ENCODE measurements around the gene MAD1L1.

Gene MAD1L1

GRCh38 chr7:1943326-1943725 lies 289.4 kb downstream of the MAD1L1 start:
- Histone ChIP-seq H3K9ac (ENCODE audit: low read length) (no peak overlapping the region), H3K4me1 (ENCODE audit: control insufficient read depth in 1 of 2, insufficient read depth in 2 of 2, low read length in 2 of 2) (no peaks in the 10 kb centered on the region), H3K27ac (ENCODE audit: low read depth, low read length) (no peak overlapping the region), H4K12ac (ENCODE audit: low read depth, low read length) (no peak overlapping the region), H2AFZ (ENCODE audit: insufficient read depth, low read length, poor library complexity) (no peak overlapping the region), H3K79me1 (ENCODE audit: low read length) (no peaks in the 10 kb centered on the region), H3K27me3 (ENCODE audit: insufficient read depth, low read length) (no peaks in the 10 kb centered on the region), H3K18ac (ENCODE audit: low read length) (no peak overlapping the region), H3K14ac (ENCODE audit: low read length) (no peak overlapping the region), H3K9me3 (ENCODE audit: insufficient read depth, low read depth, low read length) (peaks cover 7% of the 10 kb centered on the region), H2BK120ac (ENCODE audit: insufficient read depth, low read length, poor library complexity) (no peak overlapping the region), H3K23ac (ENCODE audit: low read length) (no peak overlapping the region), H2AK5ac (ENCODE audit: low read length) (no peak overlapping the region), H3K4ac (ENCODE audit: low read depth, low read length) (no peak overlapping the region), H2BK5ac (ENCODE audit: low read depth, low read length, poor library complexity) (no peak overlapping the region), H3K4me3 (ENCODE audit: low read depth, low read length) (no peak overlapping the region), H4K8ac (ENCODE audit: low read depth, low read length) (no peak overlapping the region), H3K4me2 (ENCODE audit: low read length) (no peak overlapping the region), H4K91ac (ENCODE audit: low read depth, low read length) (no peak overlapping the region), H2BK12ac (ENCODE audit: low read length) (no peak overlapping the region), H3K36me3 (ENCODE audit: control insufficient read depth in 1 of 2, insufficient read depth in 2 of 2, low read length in 2 of 2) (peaks cover 0 to 2% of the 10 kb centered on the region in 2 experiments), H3K79me2 (ENCODE audit: control insufficient read depth, insufficient read depth, low read length, poor library complexity) (no peaks in the 10 kb centered on the region)
- no CpG with 5 or more reads among the region's 11 CpGs for WGBS (ENCODE audit: extremely low coverage, insufficient coverage, insufficient read length)
- no peak for DNase-seq

- DNase-seq, result no peak
- no peak overlapping the region for H2AFZ ChIP-seq (ENCODE audit: insufficient read depth, low read length, poor library complexity)
- no peak overlapping the region for H3K4me2 ChIP-seq (ENCODE audit: low read length)
- no peaks in the 10 kb centered on the region for H3K79me1 ChIP-seq (ENCODE audit: low read length)
- no peaks in the 10 kb centered on the region for H3K4me1 ChIP-seq (ENCODE audit: control insufficient read depth in 1 of 2, insufficient read depth in 2 of 2, low read length in 2 of 2)
- peaks cover 7% of the 10 kb centered on the region for H3K9me3 ChIP-seq (ENCODE audit: insufficient read depth, low read depth, low read length)
- no peak overlapping the region for H3K9ac ChIP-seq (ENCODE audit: low read length)
- no peak overlapping the region for H3K27ac ChIP-seq (ENCODE audit: low read depth, low read length)
- H4K12ac ChIP-seq (ENCODE audit: low read depth, low read length), result no peak overlapping the region
- no peak overlapping the region for H2BK5ac ChIP-seq (ENCODE audit: low read depth, low read length, poor library complexity)
- no peak overlapping the region for H3K4me3 ChIP-seq (ENCODE audit: low read depth, low read length)
- no peaks in the 10 kb centered on the region for H3K27me3 ChIP-seq (ENCODE audit: insufficient read depth, low read length)
- WGBS (ENCODE audit: extremely low coverage, insufficient coverage, insufficient read length), result no CpG with 5 or more reads among the region's 5 CpGs
- no peak overlapping the region for H4K8ac ChIP-seq (ENCODE audit: low read depth, low read length)
- H2BK12ac ChIP-seq (ENCODE audit: low read length), result no peak overlapping the region
- peaks cover 0 to 2% of the 10 kb centered on the region in 2 experiments for H3K36me3 ChIP-seq (ENCODE audit: control insufficient read depth in 1 of 2, insufficient read depth in 2 of 2, low read length in 2 of 2)
- H2AK5ac ChIP-seq (ENCODE audit: low read length), result no peak overlapping the region
- H3K79me2 ChIP-seq (ENCODE audit: control insufficient read depth, insufficient read depth, low read length, poor library complexity), result no peaks in the 10 kb centered on the region
- H4K91ac ChIP-seq (ENCODE audit: low read depth, low read length), result no peak overlapping the region
- H3K23ac ChIP-seq (ENCODE audit: low read length), result no peak overlapping the region
- H3K14ac ChIP-seq (ENCODE audit: low read length), result no peak overlapping the region
- no peak overlapping the region for H2BK120ac ChIP-seq (ENCODE audit: insufficient read depth, low read length, poor library complexity)
- no peak overlapping the region for H3K4ac ChIP-seq (ENCODE audit: low read depth, low read length)
- no peak overlapping the region for H3K18ac ChIP-seq (ENCODE audit: low read length)
Measured at GRCh38 chr7:1942941-1943289, 289.8 kb downstream of the MAD1L1 start.

- Histone ChIP-seq H3K36me3 (ENCODE audit: control insufficient read depth in 1 of 2, insufficient read depth in 2 of 2, low read length in 2 of 2) (peaks cover 0 to 2% of the 10 kb centered on the region in 2 experiments), H2BK5ac (ENCODE audit: low read depth, low read length, poor library complexity) (no peak overlapping the region), H3K79me1 (ENCODE audit: low read length) (no peaks in the 10 kb centered on the region), H3K23ac (ENCODE audit: low read length) (no peak overlapping the region), H3K4me2 (ENCODE audit: low read length) (no peak overlapping the region), H3K18ac (ENCODE audit: low read length) (no peak overlapping the region), H2AFZ (ENCODE audit: insufficient read depth, low read length, poor library complexity) (no peak overlapping the region), H3K27me3 (ENCODE audit: insufficient read depth, low read length) (no peaks in the 10 kb centered on the region), H4K12ac (ENCODE audit: low read depth, low read length) (no peak overlapping the region), H2AK5ac (ENCODE audit: low read length) (no peak overlapping the region), H3K4ac (ENCODE audit: low read depth, low read length) (no peak overlapping the region), H3K79me2 (ENCODE audit: control insufficient read depth, insufficient read depth, low read length, poor library complexity) (no peaks in the 10 kb centered on the region), H3K27ac (ENCODE audit: low read depth, low read length) (no peak overlapping the region), H4K8ac (ENCODE audit: low read depth, low read length) (no peak overlapping the region), H3K4me1 (ENCODE audit: control insufficient read depth in 1 of 2, insufficient read depth in 2 of 2, low read length in 2 of 2) (no peaks in the 10 kb centered on the region), H3K4me3 (ENCODE audit: low read depth, low read length) (no peak overlapping the region), H3K9me3 (ENCODE audit: insufficient read depth, low read depth, low read length) (peaks cover 7% of the 10 kb centered on the region), H2BK120ac (ENCODE audit: insufficient read depth, low read length, poor library complexity) (no peak overlapping the region), H3K9ac (ENCODE audit: low read length) (no peak overlapping the region), H3K14ac (ENCODE audit: low read length) (no peak overlapping the region), H2BK12ac (ENCODE audit: low read length) (no peak overlapping the region), H4K91ac (ENCODE audit: low read depth, low read length) (no peak overlapping the region)
- DNase-seq, result no peak
- WGBS (ENCODE audit: extremely low coverage, insufficient coverage, insufficient read length), result no CpG with 5 or more reads among the region's 23 CpGs
Measured at GRCh38 chr7:1942243-1942940, 290.4 kb downstream of the MAD1L1 start.

- Histone ChIP-seq H3K79me1 (ENCODE audit: low read length) (no peaks in the 10 kb centered on the region), H3K18ac (ENCODE audit: low read length) (no peak overlapping the region), H2AK5ac (ENCODE audit: low read length) (no peak overlapping the region), H3K4me1 (ENCODE audit: control insufficient read depth in 1 of 2, insufficient read depth in 2 of 2, low read length in 2 of 2) (no peaks in the 10 kb centered on the region), H3K23ac (ENCODE audit: low read length) (no peak overlapping the region), H4K12ac (ENCODE audit: low read depth, low read length) (no peak overlapping the region), H3K9me3 (ENCODE audit: insufficient read depth, low read depth, low read length) (peaks cover 4% of the 10 kb centered on the region), H3K27ac (ENCODE audit: low read depth, low read length) (no peak overlapping the region), H2AFZ (ENCODE audit: insufficient read depth, low read length, poor library complexity) (no peak overlapping the region), H3K79me2 (ENCODE audit: control insufficient read depth, insufficient read depth, low read length, poor library complexity) (no peaks in the 10 kb centered on the region), H3K27me3 (ENCODE audit: insufficient read depth, low read length) (no peaks in the 10 kb centered on the region), H2BK5ac (ENCODE audit: low read depth, low read length, poor library complexity) (no peak overlapping the region), H3K36me3 (ENCODE audit: control insufficient read depth in 1 of 2, insufficient read depth in 2 of 2, low read length in 2 of 2) (peaks cover 0 to 2% of the 10 kb centered on the region in 2 experiments), H3K4me3 (ENCODE audit: low read depth, low read length) (no peak overlapping the region), H3K4me2 (ENCODE audit: low read length) (no peak overlapping the region), H4K8ac (ENCODE audit: low read depth, low read length) (no peak overlapping the region), H4K91ac (ENCODE audit: low read depth, low read length) (no peak overlapping the region), H3K4ac (ENCODE audit: low read depth, low read length) (no peak overlapping the region), H3K9ac (ENCODE audit: low read length) (no peak overlapping the region), H2BK12ac (ENCODE audit: low read length) (no peak overlapping the region), H2BK120ac (ENCODE audit: insufficient read depth, low read length, poor library complexity) (no peak overlapping the region), H3K14ac (ENCODE audit: low read length) (no peak overlapping the region)
- no CpG with 5 or more reads among the region's 30 CpGs for WGBS (ENCODE audit: extremely low coverage, insufficient coverage, insufficient read length)
- DNase-seq, result no peak
Measured at GRCh38 chr7:1941464-1942242, 291.1 kb downstream of the MAD1L1 start.

Data from trophoblast cell (in vitro differentiated cells and primary cell).